K562 (cell line): ENCODE results near the gene RTL10. TPM values are rescaled to one million over a fixed set of nuclear protein-coding genes. Genes with fewer than 3 reads are reported as not detected.

Source experiments
- HMGN3 ChIP-seq: IDR thresholded peaks from 2 replicates; pipeline ENCODE4 v1.6.1; 2011; ENCODE audit warnings: borderline replicate concordance, low read depth, mild to moderate bottlenecking, mixed read lengths, low read length; ENCODE audit not compliant: insufficient read length; ENCODE audit errors: extremely low read depth
- POLR2G ChIP-seq: fragments of 200-400 bp; formaldehyde crosslinking; IDR thresholded peaks from 2 replicates; pipeline ENCODE4 v1.6.1; 2017; ENCODE audit warnings: low read depth, mild to moderate bottlenecking, antibody characterized with exemption, low read length, moderate library complexity
- TCF7 ChIP-seq: sonication (generic); IDR thresholded peaks from 2 replicates; pipeline ENCODE4 v1.6.1; 2016; ENCODE audit warnings: antibody characterized with exemption, borderline replicate concordance
- YY1 ChIP-seq, 3 experiments: IDR thresholded peaks; 2 replicates each; pipeline ENCODE4 v1.6.1; 2011; ENCODE audit warnings: low read length in 2 of 3, mild to moderate bottlenecking in 2 of 3, moderate library complexity in 2 of 3, borderline replicate concordance in 1 of 3, control low read depth in 1 of 3, low read depth in 1 of 3; ENCODE audit not compliant: insufficient read depth in 3 of 3, insufficient replicate concordance in 2 of 3, control insufficient read depth in 1 of 3, insufficient read length in 1 of 3; ENCODE audit errors: extremely low read depth in 1 of 3
- ZNF165 ChIP-seq: fragments of 250-450 bp; sonication (Bioruptor Pico); IDR thresholded peaks from 2 replicates; pipeline ENCODE4 v1.4.0; 2020; ENCODE audit warnings: borderline replicate concordance
- polyA plus RNA-seq, 8 experiments: library from polyadenylated mRNA; depleted of rRNA in 4 of 8; stranded (reverse) in 5 of 8; unstranded in 3 of 8; fragments of >200 nt; fragmentation: Nextera tagmentation in 2 of 8; fragmentation: Illumina TruSeq in 1 of 8; extraction: Ambion mirVana in 2 of 8; extraction: Trizol in 1 of 8; gene quantifications; 2 replicates each; pipeline versions ENCODE4 v1.2.1 to v1.2.3, GENCODE V29; 2011 to 2014; ENCODE audit warnings: inconsistent platforms in 1 of 8, missing spikeins in 1 of 8
- total RNA-seq, 7 experiments: library from RNA; depleted of rRNA in 6 of 7; stranded (reverse); fragments of >200 nt in 6 of 7; fragmentation: Illumina TruSeq in 2 of 7; extraction: Trizol in 2 of 7; gene quantifications; 2 replicates each; pipeline versions ENCODE4 v1.2.1 to v1.2.3, GENCODE V29; 2011 to 2021; ENCODE audit warnings: low replicate concordance in 1 of 7
- TF ChIP-seq, protein P1 (sequence below): conservative IDR thresholded peaks from 2 replicates; pipeline ENCODE4 v1.6.1; 2011; ENCODE audit warnings: low read depth, mild to moderate bottlenecking, low read length; ENCODE audit not compliant: control insufficient read depth
- TF ChIP-seq, protein P2 (sequence below): fragments of 200-800 bp; sonication (Bioruptor generic); IDR thresholded peaks from 2 replicates; pipeline ENCODE4 v1.6.1; 2017; ENCODE audit warnings: missing genetic modification characterization, missing compliant biosample characterization

Gene RTL10
- total and polyA plus RNA-seq, 9 of the 15 experiments (the other 6 are each of a cell fraction or from before 2014, with no cell fraction given) = 19.8 to 75.5 (median 32.5) TPM

DNA sequence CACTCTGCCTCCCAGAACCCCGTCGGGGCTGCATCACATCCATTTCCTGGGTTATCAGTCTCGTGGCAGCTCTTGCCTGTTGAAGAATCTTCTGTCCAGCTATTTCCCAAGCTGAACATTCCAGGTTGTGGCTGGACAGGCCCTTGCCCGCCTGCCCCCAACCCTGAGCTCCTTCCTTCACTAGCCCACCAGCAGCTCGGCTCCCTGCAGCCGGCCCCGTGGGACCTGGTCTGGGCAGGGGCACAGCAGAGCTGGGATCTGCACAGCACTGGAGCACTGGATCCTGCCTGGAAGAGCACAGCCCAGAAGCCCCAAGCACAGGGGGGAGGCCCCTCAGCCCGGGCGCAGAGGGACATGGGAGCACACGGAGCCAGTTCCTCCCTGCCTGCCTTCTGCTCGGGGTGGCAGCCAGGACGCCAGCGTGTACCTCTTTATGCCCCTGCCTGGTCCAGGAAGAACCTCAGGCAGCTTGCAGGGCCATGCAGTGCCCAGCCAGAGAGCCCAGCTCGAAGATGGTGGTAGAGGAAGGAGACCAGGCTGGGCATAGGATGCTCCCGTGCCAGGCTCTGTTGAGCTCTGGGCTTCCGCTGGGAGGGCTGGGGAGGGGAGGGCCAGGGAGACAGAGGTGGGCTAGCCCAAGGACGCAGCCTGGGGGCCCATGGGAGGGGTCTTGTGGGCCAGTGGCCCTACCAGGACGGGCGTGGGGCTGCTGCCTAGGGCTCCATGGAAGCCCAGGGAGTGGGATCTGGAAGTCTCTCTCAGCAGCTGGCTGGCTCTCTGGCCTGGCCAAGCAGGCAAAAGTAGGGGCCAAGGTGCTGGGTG, 16.6 kb upstream of the RTL10 start (continued):
- TF ChIP-seq, protein P1, sequence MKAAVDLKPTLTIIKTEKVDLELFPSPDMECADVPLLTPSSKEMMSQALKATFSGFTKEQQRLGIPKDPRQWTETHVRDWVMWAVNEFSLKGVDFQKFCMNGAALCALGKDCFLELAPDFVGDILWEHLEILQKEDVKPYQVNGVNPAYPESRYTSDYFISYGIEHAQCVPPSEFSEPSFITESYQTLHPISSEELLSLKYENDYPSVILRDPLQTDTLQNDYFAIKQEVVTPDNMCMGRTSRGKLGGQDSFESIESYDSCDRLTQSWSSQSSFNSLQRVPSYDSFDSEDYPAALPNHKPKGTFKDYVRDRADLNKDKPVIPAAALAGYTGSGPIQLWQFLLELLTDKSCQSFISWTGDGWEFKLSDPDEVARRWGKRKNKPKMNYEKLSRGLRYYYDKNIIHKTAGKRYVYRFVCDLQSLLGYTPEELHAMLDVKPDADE = no peak
- TF ChIP-seq, protein P2, sequence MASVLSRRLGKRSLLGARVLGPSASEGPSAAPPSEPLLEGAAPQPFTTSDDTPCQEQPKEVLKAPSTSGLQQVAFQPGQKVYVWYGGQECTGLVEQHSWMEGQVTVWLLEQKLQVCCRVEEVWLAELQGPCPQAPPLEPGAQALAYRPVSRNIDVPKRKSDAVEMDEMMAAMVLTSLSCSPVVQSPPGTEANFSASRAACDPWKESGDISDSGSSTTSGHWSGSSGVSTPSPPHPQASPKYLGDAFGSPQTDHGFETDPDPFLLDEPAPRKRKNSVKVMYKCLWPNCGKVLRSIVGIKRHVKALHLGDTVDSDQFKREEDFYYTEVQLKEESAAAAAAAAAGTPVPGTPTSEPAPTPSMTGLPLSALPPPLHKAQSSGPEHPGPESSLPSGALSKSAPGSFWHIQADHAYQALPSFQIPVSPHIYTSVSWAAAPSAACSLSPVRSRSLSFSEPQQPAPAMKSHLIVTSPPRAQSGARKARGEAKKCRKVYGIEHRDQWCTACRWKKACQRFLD (CRISPR knock-in tag) = no peak
- TF ChIP-seq ZNF165 (no peak), POLR2G (peak; percentile 50; the same call in 1 of the 2 replicates), HMGN3 (peak; percentile 10), YY1 (IDR thresholded peaks at IDR 0.05; ENCODE audit: borderline replicate concordance in 1 of 3, control insufficient read depth in 1 of 3, extremely low read depth in 1 of 3, insufficient read depth in 3 of 3, insufficient read length in 1 of 3, insufficient replicate concordance in 2 of 3, low read depth in 1 of 3, low read length in 2 of 3) (peak in 1 of 3 experiments; percentile 0), TCF7 (peak; percentile 10; the same call in 1 of the 2 replicates)
